GM21526 (cell line): ENCODE data around the gene ATP8A1.
"Not testable (repeated sequence)": the region's sequence is repeated elsewhere in the genome, so short reads cannot be mapped to it uniquely, and the experiment has no call there.

Source experiments
- ATAC-seq: cut with Tn5 transposase; IDR thresholded peaks from one replicate; pipeline ENCODE4 v1.9.1; 2021; ENCODE audit warnings: moderate library complexity; ENCODE audit not compliant: unreplicated experiment, low FRiP score

ATP8A1 gene

GRCh38 chr4:42480717-42481116 is 176.2 kb downstream of the ATP8A1 start:
- no peak for ATAC-seq

GRCh38 chr4:42480281-42480680 is 176.6 kb downstream of the ATP8A1 start:
- ATAC-seq, result no peak

GRCh38 chr4:42478946-42479345 is 178.0 kb downstream of the ATP8A1 start:
- ATAC-seq, result no peak

- ATAC-seq, result no peak
These were observed 178.4 kb downstream of the ATP8A1 start for GRCh38 chr4:42478509-42478908.

GRCh38 chr4:42474406-42474805 is 182.5 kb downstream of the ATP8A1 start:
- no peak for ATAC-seq

GRCh38 chr4:42473071-42473684 is 183.7 kb downstream of the ATP8A1 start:
- ATAC-seq, result no peak

- no peak for ATAC-seq
These were observed 185.0 kb downstream of the ATP8A1 start for GRCh38 chr4:42471896-42472295.

- no peak for ATAC-seq
These were observed 186.9 kb downstream of the ATP8A1 start for GRCh38 chr4:42470023-42470422.

GRCh38 chr4:42467777-42468176 is 189.1 kb downstream of the ATP8A1 start:
- not testable (repeated sequence) for ATAC-seq

- no peak for ATAC-seq
These were observed 190.5 kb downstream of the ATP8A1 start for GRCh38 chr4:42466273-42466844.

GRCh38 chr4:42464550-42465094 is 192.3 kb downstream of the ATP8A1 start:
- no peak for ATAC-seq

- not testable (repeated sequence) for ATAC-seq
These were observed 195.7 kb downstream of the ATP8A1 start for GRCh38 chr4:42461216-42461615.

GRCh38 chr4:42460043-42460442 is 196.9 kb downstream of the ATP8A1 start:
- peak; percentile 99 for ATAC-seq

GRCh38 chr4:42458657-42459056 is 198.2 kb downstream of the ATP8A1 start:
- no peak for ATAC-seq

- no peak for ATAC-seq
These were observed 202.0 kb downstream of the ATP8A1 start for GRCh38 chr4:42454755-42455420.

GRCh38 chr4:42453612-42454011 is 203.3 kb downstream of the ATP8A1 start:
- no peak for ATAC-seq

GRCh38 chr4:42452823-42453222 is 204.1 kb downstream of the ATP8A1 start:
- ATAC-seq, result no peak

- no peak for ATAC-seq
These were observed 210.1 kb downstream of the ATP8A1 start for GRCh38 chr4:42446823-42447222.

- ATAC-seq, result no peak
These were observed 211.9 kb downstream of the ATP8A1 start for GRCh38 chr4:42445038-42445437.

- ATAC-seq, result no peak
These were observed 214.3 kb downstream of the ATP8A1 start for GRCh38 chr4:42442601-42443000.

- no peak for ATAC-seq
These were observed 216.8 kb downstream of the ATP8A1 start for GRCh38 chr4:42440083-42440482.
